Glutamatergic neuron (in vitro differentiated cells): Measurements from ENCODE around the gene PTGES2. TPM values are rescaled to one million over a fixed set of nuclear protein-coding genes. Genes with fewer than 3 reads are reported as not detected.
A peak's percentile ranks its signal among the peaks of the same experiment; 100 is the strongest.

Experiments used
- DNase-seq: peaks from one replicate; pipeline ENCODE4 v3.0.0; 2022
- H3K27ac Mint-ChIP-seq: one replicate; pipeline ENCODE4 v1.8.0; 2020; ENCODE audit warnings: mild to moderate bottlenecking, mixed read lengths, inconsistent platforms; ENCODE audit not compliant: unreplicated experiment
- H3K27me3 Mint-ChIP-seq: one replicate; pipeline ENCODE4 v1.8.0; 2020; ENCODE audit warnings: mild to moderate bottlenecking, moderate library complexity, mixed read lengths, inconsistent platforms; ENCODE audit not compliant: unreplicated experiment
- H3K36me3 Mint-ChIP-seq: one replicate; pipeline ENCODE4 v1.8.0; 2020; ENCODE audit warnings: mild to moderate bottlenecking, mixed read lengths, inconsistent platforms; ENCODE audit not compliant: unreplicated experiment
- H3K4me1 Mint-ChIP-seq: one replicate; pipeline ENCODE4 v1.8.0; 2020; ENCODE audit warnings: mild to moderate bottlenecking, low read depth, mixed read lengths, inconsistent platforms; ENCODE audit not compliant: unreplicated experiment
- H3K4me3 Mint-ChIP-seq: one replicate; pipeline ENCODE4 v1.8.0; 2020; ENCODE audit warnings: mild to moderate bottlenecking, mixed read lengths, inconsistent platforms; ENCODE audit not compliant: unreplicated experiment
- H3K9me3 Mint-ChIP-seq: one replicate; pipeline ENCODE4 v1.8.0; 2020; ENCODE audit warnings: mild to moderate bottlenecking, moderate library complexity, mixed read lengths, inconsistent platforms; ENCODE audit not compliant: unreplicated experiment
- CTCF ChIP-seq: fragments of 200-600 bp; sonication (generic); IDR thresholded peaks from one replicate; pipeline ENCODE4 v1.5.0; 2021; ENCODE audit not compliant: partially characterized antibody, unreplicated experiment
- total RNA-seq: library from RNA; stranded (reverse); fragmentation: NEBNext Ultra II Directional; extraction: Animal tissue kit (Norgen Biotek cat#: 25700); gene quantifications from one replicate; pipeline ENCODE4 v1.2.1, GENCODE V29; 2021; ENCODE audit not compliant: unreplicated experiment

PTGES2 gene
- total RNA-seq, 1 donor from 2014 or later = 85.1 TPM

GRCh38 chr9:128142596-128142995 lies 15.1 kb upstream of the PTGES2 start:
- H3K36me3 Mint-ChIP-seq = no peaks in the 10 kb centered on the region
- TF ChIP-seq CTCF = no peak
- H3K27ac Mint-ChIP-seq = no peak overlapping the region
- H3K4me1 Mint-ChIP-seq = peaks cover 12% of the 10 kb centered on the region
- DNase-seq = peak; percentile 1
- peaks cover 5% of the 10 kb centered on the region for H3K27me3 Mint-ChIP-seq
- no peak overlapping the region for H3K4me3 Mint-ChIP-seq
- peaks cover 14% of the 10 kb centered on the region for H3K9me3 Mint-ChIP-seq

- H3K4me3 Mint-ChIP-seq = no peak overlapping the region
- peaks cover 2% of the 10 kb centered on the region for H3K27me3 Mint-ChIP-seq
- H3K36me3 Mint-ChIP-seq = no peaks in the 10 kb centered on the region
- no peak overlapping the region for H3K27ac Mint-ChIP-seq
- TF ChIP-seq CTCF = no peak
- H3K9me3 Mint-ChIP-seq = peaks cover 11% of the 10 kb centered on the region
- DNase-seq = peak; percentile 5
- H3K4me1 Mint-ChIP-seq = peaks cover 15% of the 10 kb centered on the region
These were observed 14.5 kb upstream of the PTGES2 start for GRCh38 chr9:128142061-128142460.

- Mint-ChIP-seq H3K27ac (no peak overlapping the region), H3K27me3 (peaks cover 5% of the 10 kb centered on the region), H3K4me1 (peaks cover 19% of the 10 kb centered on the region), H3K36me3 (no peaks in the 10 kb centered on the region), H3K4me3 (no peak overlapping the region), H3K9me3 (peaks cover 12% of the 10 kb centered on the region)
- TF ChIP-seq CTCF = no peak
- DNase-seq = peak; percentile 2
These were observed 14.1 kb upstream of the PTGES2 start for GRCh38 chr9:128141604-128142003.

GRCh38 chr9:128139621-128140020 lies 12.1 kb upstream of the PTGES2 start:
- Mint-ChIP-seq H3K36me3 (no peaks in the 10 kb centered on the region), H3K27me3 (peaks cover 7% of the 10 kb centered on the region), H3K9me3 (peaks cover 19% of the 10 kb centered on the region), H3K4me3 (peak overlapping the region; percentile 47), H3K27ac (peak overlapping the region; percentile 78), H3K4me1 (peaks cover 34% of the 10 kb centered on the region)
- peak; percentile 8 for DNase-seq
- TF ChIP-seq CTCF = no peak

GRCh38 chr9:128138001-128138400 lies 10.5 kb upstream of the PTGES2 start:
- no peak overlapping the region for H3K27ac Mint-ChIP-seq

More at GRCh38 chr9:128138001-128138400, 10.5 kb upstream of the PTGES2 start:
- DNase-seq = peak; percentile 12
- Mint-ChIP-seq H3K36me3 (peaks cover 6% of the 10 kb centered on the region), H3K4me3 (peak overlapping the region; percentile 46), H3K4me1 (peaks cover 44% of the 10 kb centered on the region), H3K9me3 (peaks cover 22% of the 10 kb centered on the region), H3K27me3 (peaks cover 10% of the 10 kb centered on the region)
- TF ChIP-seq CTCF = no peak
